Astrocyte of the spinal cord (primary cell): ENCODE data around the gene CAMTA1.

Source experiments
- DNase-seq: peaks from one replicate; pipeline ENCODE4 v3.0.0; 2011; ENCODE audit warnings: low read depth, low spot score
- H3K4me3 ChIP-seq: 2 replicates; pipeline ENCODE4 v1.5.1; 2011; ENCODE audit warnings: low read depth, mild to moderate bottlenecking, low read length, moderate library complexity
- CTCF ChIP-seq: IDR thresholded peaks from 2 replicates; pipeline ENCODE4 v1.5.1; 2012; ENCODE audit warnings: low read depth, mild to moderate bottlenecking, low read length, inconsistent platforms
- in situ Hi-C: cut with HindIII; loops from 2 replicates; pipeline ENCODE4 v1.10.0; 2017; ENCODE audit warnings: low sequenced_read_pairs

CAMTA1 gene

GRCh38 chr1:7568901-7569524, 783.8 kb downstream of the CAMTA1 start:
- no peak for DNase-seq
- in situ Hi-C loops = no loop called here
- no peak for TF ChIP-seq CTCF
- H3K4me3 ChIP-seq = no peak overlapping the region

GRCh38 chr1:7570311-7570710, 785.1 kb downstream of the CAMTA1 start:
- DNase-seq = no peak
- no peak for TF ChIP-seq CTCF
- no peak overlapping the region for H3K4me3 ChIP-seq
- in situ Hi-C loops = no loop called here

- no peak for TF ChIP-seq CTCF
- DNase-seq = no peak
- in situ Hi-C loops = no loop called here
- H3K4me3 ChIP-seq = no peak overlapping the region
These were observed 787.4 kb downstream of the CAMTA1 start for GRCh38 chr1:7572654-7573152.

- TF ChIP-seq CTCF = no peak
- in situ Hi-C loops = no loop called here
- DNase-seq = no peak
- no peak overlapping the region for H3K4me3 ChIP-seq
These were observed 788.2 kb downstream of the CAMTA1 start for GRCh38 chr1:7573481-7573880.

GRCh38 chr1:7574121-7575040, 789.1 kb downstream of the CAMTA1 start:
- no peak for TF ChIP-seq CTCF
- H3K4me3 ChIP-seq = no peak overlapping the region
- in situ Hi-C loops = no loop called here
- DNase-seq = no peak

- in situ Hi-C loops = no loop called here
- no peak overlapping the region for H3K4me3 ChIP-seq
These were observed 789.8 kb downstream of the CAMTA1 start for GRCh38 chr1:7575041-7575400.

More at GRCh38 chr1:7575041-7575400, 789.8 kb downstream of the CAMTA1 start:
- no peak for DNase-seq
- TF ChIP-seq CTCF = no peak
